ENCODE results near the gene WDR12.

DNA sequence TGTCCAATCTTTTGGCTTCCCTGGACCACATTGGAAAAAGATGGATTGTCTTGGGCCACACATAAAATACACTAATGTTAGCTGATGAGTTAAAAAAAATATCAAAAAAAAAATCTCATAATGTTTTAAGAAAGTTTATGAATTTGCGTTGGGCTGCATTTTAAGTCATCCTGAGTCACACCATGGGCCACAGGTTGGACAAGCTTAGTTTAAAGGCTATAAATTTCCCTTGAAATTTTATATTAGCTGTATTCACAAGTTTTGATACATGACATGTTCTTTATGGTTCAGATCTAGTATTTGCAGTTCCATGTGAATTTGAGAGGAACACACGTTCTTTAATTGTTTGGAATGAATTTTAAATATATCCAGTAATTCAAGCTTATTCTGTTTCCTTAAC, 22.5 kb upstream of the WDR12 start:
- TF ChIP-seq TAF1 (IDR thresholded peaks at IDR 0.05; ENCODE audit: borderline replicate concordance, insufficient read depth, low read length) (no peak), POLR2AphosphoS5 (IDR thresholded peaks at IDR 0.05; ENCODE audit: low read depth, low read length) (no peak)

Data from PFSK-1 (cell line).